PC-3 (cell line): Measurements from ENCODE around the gene MMS19.

Experiments used
- EZH2 ChIP-seq: fragments of 300-600 bp; sonication (generic); IDR thresholded peaks from one replicate; pipeline ENCODE4 v1.6.1; 2017; ENCODE audit warnings: antibody characterized with exemption, mild to moderate bottlenecking, low read length; ENCODE audit not compliant: unreplicated experiment
- EZH2phosphoT487 ChIP-seq: fragments of 300-600 bp; sonication (generic); IDR thresholded peaks from 2 replicates; pipeline ENCODE4 v1.6.1; 2018; ENCODE audit warnings: mild to moderate bottlenecking, antibody characterized with exemption, low read length, borderline replicate concordance
- TF ChIP-seq, protein P1 (sequence below): fragments of 300-600 bp; sonication (generic); conservative IDR thresholded peaks from 2 replicates; pipeline ENCODE4 v1.5.1; 2017; ENCODE audit warnings: antibody characterized with exemption, low read depth, mild to moderate bottlenecking, low read length

DNA sequence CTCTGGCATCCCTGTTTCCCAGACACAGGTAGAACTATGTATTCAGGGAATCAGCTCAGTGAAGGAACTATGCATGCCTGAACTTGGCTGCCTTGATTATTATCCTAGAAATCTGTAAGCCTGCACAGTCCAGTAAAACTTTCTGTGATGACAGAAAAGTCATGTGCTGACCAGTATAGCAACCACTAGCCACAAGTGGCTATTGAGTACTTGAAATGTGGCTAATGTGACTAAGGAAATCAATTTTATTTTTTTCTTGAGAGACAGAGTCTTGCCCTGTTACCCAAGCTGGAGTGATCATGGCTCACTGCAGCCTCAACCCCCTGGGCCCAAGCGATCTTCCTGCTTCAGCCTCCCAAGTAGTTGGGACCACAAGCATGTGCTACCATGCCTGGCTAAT, 55.9 kb downstream of the MMS19 start:
- TF ChIP-seq, protein P1, sequence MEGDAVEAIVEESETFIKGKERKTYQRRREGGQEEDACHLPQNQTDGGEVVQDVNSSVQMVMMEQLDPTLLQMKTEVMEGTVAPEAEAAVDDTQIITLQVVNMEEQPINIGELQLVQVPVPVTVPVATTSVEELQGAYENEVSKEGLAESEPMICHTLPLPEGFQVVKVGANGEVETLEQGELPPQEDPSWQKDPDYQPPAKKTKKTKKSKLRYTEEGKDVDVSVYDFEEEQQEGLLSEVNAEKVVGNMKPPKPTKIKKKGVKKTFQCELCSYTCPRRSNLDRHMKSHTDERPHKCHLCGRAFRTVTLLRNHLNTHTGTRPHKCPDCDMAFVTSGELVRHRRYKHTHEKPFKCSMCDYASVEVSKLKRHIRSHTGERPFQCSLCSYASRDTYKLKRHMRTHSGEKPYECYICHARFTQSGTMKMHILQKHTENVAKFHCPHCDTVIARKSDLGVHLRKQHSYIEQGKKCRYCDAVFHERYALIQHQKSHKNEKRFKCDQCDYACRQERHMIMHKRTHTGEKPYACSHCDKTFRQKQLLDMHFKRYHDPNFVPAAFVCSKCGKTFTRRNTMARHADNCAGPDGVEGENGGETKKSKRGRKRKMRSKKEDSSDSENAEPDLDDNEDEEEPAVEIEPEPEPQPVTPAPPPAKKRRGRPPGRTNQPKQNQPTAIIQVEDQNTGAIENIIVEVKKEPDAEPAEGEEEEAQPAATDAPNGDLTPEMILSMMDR: no peak
- TF ChIP-seq EZH2 (no peak), EZH2phosphoT487 (no peak)
